Kidney (tissue), 14 donors: ENCODE data around the gene UBE3C. TPM values are rescaled to one million over a fixed set of nuclear protein-coding genes. Genes with fewer than 3 reads are reported as not detected.

Experiments used
- DNase-seq, 5 donors: peaks; one replicate each; pipeline ENCODE4 v3.0.0-alpha.2; 2013 to 2020
- FAIRE-seq: peaks from 2 replicates; lab custom pipeline; 2012; peaks lifted over from hg19 to GRCh38; lab: Jason Lieb, UNC
- H3K27ac ChIP-seq, 2 donors: one replicate each; pipeline ENCODE4 v1.7.0; 2013; ENCODE audit warnings: low read depth in 2 of 2, low read length in 2 of 2, inconsistent platforms in 1 of 2
- H3K27me3 ChIP-seq: one replicate; pipeline ENCODE4 v1.7.1; 2013; ENCODE audit warnings: low read length, inconsistent platforms; ENCODE audit not compliant: control insufficient read depth, insufficient read depth
- H3K36me3 ChIP-seq, 3 donors: one replicate each; pipeline versions ENCODE4 v1.7.0 to v1.7.1; 2013; ENCODE audit warnings: low read length in 3 of 3, control low read depth in 1 of 3, inconsistent platforms in 1 of 3; ENCODE audit not compliant: insufficient read depth in 3 of 3, control insufficient read depth in 2 of 3
- H3K4me1 ChIP-seq, 3 donors: one replicate each; pipeline versions ENCODE4 v1.7.0 to v1.7.1; 2013; ENCODE audit warnings: low read length in 3 of 3, inconsistent platforms in 1 of 3, low read depth in 1 of 3; ENCODE audit not compliant: control insufficient read depth in 2 of 3, insufficient read depth in 2 of 3
- H3K4me3 ChIP-seq, 3 donors: one replicate each; pipeline versions ENCODE4 v1.7.0 to v1.8.1; 2013; ENCODE audit warnings: low read length in 3 of 3, control low read depth in 1 of 3, inconsistent platforms in 1 of 3
- H3K9ac ChIP-seq, 3 donors: one replicate each; pipeline versions ENCODE4 v1.7.0 to v1.7.1; 2013; ENCODE audit warnings: low read length in 3 of 3, control low read depth in 1 of 3, inconsistent platforms in 1 of 3
- H3K9me3 ChIP-seq, 3 donors: one replicate each; pipeline versions ENCODE4 v1.7.0 to v1.7.1; 2013; ENCODE audit warnings: low read length in 3 of 3, control low read depth in 1 of 3, inconsistent platforms in 1 of 3; ENCODE audit not compliant: control insufficient read depth in 2 of 3, insufficient read depth in 1 of 3
- intact Hi-C: fragments of 100-400 bp; cut with DNase I; formaldehyde crosslinking; loops from one replicate; pipeline ENCODE4 v1.11.1; 2022
- polyA plus RNA-seq: library from polyadenylated mRNA; stranded (reverse); fragments of 350-450 nt; fragmentation: Illumina TruSeq; extraction: RNeasy Lipid Tissue Mini Kit (QIAGEN cat#74804); gene quantifications from one replicate; pipeline ENCODE4 v1.2.3, GENCODE V29; 2014; ENCODE audit warnings: low read depth, low replicate concordance; ENCODE audit not compliant: insufficient read depth
- total RNA-seq: library from RNA; stranded (reverse); fragmentation: NEBNext Ultra II Directional; extraction: Animal tissue kit (Norgen Biotek cat#: 25700); gene quantifications from one replicate; pipeline ENCODE4 v1.2.1, GENCODE V29; 2021
- TF ChIP-seq, protein P1 (sequence below): IDR thresholded peaks from 3 replicates; pipeline ENCODE4 v1.5.1; 2012; ENCODE audit warnings: mild to moderate bottlenecking, moderate library complexity, borderline replicate concordance; ENCODE audit not compliant: insufficient read depth; ENCODE audit errors: extremely low read depth
- donor health status: control.
- donor health status: control.
- donor health status: control.
- donor health status: control.
- donor health status: control.
- donor health status: DM: yes; HTN: yes; CAD: no.
- donor health status: Normal renal cell carcinoma (clear cell type).

The UBE3C gene
- total and polyA plus RNA-seq, 2 donors from 2014 or later, result 20.9 to 58.5 TPM

DNA sequence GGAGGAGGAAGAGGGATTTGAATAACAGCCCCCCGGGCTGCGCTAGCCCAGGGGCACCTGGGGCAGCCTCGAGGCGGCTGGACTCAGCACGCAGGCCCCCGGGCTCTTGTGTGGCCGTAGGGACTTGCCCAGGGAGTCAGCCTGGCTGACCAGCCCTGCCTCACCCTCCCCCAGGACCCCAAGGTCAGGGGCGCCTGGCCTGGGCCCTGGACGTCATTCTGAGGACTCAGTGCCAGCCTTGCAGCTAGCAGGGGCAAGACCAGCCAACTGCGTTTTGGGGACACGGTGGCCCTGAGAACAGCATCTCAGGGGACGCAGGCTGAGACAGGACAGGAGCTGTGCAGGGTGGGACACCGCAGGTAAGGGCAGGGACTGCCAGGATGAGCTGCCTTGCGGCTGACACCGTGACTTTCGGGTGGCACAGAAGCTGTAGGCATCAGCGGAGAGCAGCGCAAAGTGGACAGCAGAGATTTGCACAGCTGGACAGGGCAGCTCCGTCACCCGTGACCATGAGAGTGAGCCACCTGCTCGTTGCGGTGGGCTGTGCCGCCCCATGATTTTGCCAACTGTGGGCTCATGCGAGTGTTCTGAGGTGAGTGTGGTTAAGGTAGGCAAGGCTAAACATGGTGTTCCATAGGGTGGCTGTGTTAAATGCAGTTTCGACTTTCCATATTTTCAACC lies 48.1 kb upstream of the UBE3C start:
- FAIRE-seq, result no peak
- intact Hi-C loops, result no loop called here
- DNase-seq, result peak in 1 of 5 donors; percentile 33

DNA sequence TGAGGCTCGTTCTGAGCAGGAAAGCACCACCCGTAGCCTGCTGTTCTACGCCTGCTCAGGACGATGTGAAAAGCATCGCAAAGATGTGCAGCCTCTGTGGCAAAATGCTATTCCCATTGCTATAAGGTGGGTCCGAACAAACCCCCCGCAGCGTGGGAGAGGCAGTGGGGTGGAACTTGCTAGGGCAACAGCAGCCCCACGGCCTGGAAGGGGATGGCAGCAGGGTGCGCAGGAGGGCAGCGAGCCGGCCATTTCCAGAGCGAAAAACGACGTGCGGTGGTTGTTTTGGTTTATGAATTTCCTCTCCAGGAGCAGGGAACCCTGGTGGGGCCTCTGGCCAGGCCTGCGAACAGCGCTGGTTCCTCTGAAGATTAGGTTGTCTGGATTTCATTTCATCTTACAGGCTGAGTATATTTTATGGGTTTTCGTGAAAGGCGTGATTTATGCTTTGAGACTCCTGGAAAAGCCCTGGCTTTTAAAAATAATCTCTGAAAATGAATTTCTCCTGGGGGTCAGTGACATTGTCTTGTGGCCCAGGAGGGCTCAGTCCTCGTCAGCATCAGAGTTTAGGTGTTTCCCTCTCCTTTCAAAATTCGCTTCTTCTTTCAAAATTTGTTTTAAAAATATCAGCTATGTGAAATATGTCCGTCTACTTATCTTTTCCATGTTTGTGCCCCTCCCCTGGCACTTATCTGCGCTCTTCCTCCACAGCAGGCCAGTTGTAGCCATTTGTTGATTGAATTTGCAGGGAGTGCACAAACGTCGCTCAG lies 42.3 kb upstream of the UBE3C start:
- Histone ChIP-seq H3K27ac (no peak overlapping the region), H3K36me3 (no peaks in the 10 kb centered on the region), H3K9ac (no peak overlapping the region), H3K9me3 (peaks cover 0 to 9% (median 8%) of the 10 kb centered on the region in 3 donors), H3K4me1 (no peaks in the 10 kb centered on the region), H3K27me3 (no peaks in the 10 kb centered on the region), H3K4me3 (no peak overlapping the region)
- TF ChIP-seq, protein P1, sequence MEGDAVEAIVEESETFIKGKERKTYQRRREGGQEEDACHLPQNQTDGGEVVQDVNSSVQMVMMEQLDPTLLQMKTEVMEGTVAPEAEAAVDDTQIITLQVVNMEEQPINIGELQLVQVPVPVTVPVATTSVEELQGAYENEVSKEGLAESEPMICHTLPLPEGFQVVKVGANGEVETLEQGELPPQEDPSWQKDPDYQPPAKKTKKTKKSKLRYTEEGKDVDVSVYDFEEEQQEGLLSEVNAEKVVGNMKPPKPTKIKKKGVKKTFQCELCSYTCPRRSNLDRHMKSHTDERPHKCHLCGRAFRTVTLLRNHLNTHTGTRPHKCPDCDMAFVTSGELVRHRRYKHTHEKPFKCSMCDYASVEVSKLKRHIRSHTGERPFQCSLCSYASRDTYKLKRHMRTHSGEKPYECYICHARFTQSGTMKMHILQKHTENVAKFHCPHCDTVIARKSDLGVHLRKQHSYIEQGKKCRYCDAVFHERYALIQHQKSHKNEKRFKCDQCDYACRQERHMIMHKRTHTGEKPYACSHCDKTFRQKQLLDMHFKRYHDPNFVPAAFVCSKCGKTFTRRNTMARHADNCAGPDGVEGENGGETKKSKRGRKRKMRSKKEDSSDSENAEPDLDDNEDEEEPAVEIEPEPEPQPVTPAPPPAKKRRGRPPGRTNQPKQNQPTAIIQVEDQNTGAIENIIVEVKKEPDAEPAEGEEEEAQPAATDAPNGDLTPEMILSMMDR, result no peak
- intact Hi-C loops, result no loop called here
- FAIRE-seq (no peak), DNase-seq (peak in 2 of 5 donors; percentile 25 to 39)

More for the DNA sequence above, 48.1 kb upstream of the UBE3C start:
- Histone ChIP-seq H3K36me3 (no peaks in the 10 kb centered on the region), H3K4me3 (no peak overlapping the region), H3K27me3 (no peaks in the 10 kb centered on the region), H3K9ac (no peak overlapping the region), H3K9me3 (peaks cover 0 to 9% (median 8%) of the 10 kb centered on the region in 3 donors), H3K27ac (no peak overlapping the region), H3K4me1 (no peaks in the 10 kb centered on the region)
- TF ChIP-seq, protein P1, result no peak

DNA sequence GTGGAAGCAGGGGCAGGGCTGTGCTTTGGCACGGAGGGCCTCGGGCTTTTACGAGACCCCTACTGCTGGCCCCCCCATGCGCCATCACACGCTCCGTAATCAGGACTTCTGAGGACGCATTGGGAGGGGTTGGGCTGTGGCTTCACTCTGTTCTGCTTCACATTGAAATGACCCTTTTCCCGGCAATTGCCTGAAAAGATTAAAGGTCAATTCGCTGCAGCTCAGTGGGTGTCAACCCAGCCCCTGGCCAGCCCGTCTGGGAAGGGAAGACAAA lies 41.7 kb upstream of the UBE3C start:
- no peaks in the 10 kb centered on the region for H3K4me1 ChIP-seq
- FAIRE-seq, result no peak
- TF ChIP-seq, protein P1, result no peak
- H3K4me3 ChIP-seq, result no peak overlapping the region
- H3K36me3 ChIP-seq, result no peaks in the 10 kb centered on the region
- no peak overlapping the region for H3K9ac ChIP-seq
- intact Hi-C loops, result no loop called here
- H3K9me3 ChIP-seq, result peaks cover 0 to 9% (median 8%) of the 10 kb centered on the region in 3 donors
- H3K27me3 ChIP-seq, result no peaks in the 10 kb centered on the region
- H3K27ac ChIP-seq, result no peak overlapping the region
- DNase-seq, result peak in 2 of 5 donors; percentile 41 to 48
